HFF-Myc (cell line): ENCODE results near the gene FGD4.

ENCODE experiments used
- DNase-seq: peaks from one replicate; pipeline ENCODE4 v3.0.0-alpha.2; 2011; ENCODE audit warnings: low read depth; ENCODE audit errors: extremely low read depth
- H3K4me3 ChIP-seq: replicated peaks from 2 replicates; pipeline ENCODE4 v1.5.1; 2011; ENCODE audit warnings: low read depth, mild to moderate bottlenecking, control low read depth, low read length
- TF ChIP-seq, protein P1 (sequence below): IDR thresholded peaks from 2 replicates; pipeline ENCODE4 v1.5.1; 2012; ENCODE audit warnings: mild to moderate bottlenecking, low read depth, low read length, control low read depth; ENCODE audit errors: missing control alignments

Gene FGD4

DNA sequence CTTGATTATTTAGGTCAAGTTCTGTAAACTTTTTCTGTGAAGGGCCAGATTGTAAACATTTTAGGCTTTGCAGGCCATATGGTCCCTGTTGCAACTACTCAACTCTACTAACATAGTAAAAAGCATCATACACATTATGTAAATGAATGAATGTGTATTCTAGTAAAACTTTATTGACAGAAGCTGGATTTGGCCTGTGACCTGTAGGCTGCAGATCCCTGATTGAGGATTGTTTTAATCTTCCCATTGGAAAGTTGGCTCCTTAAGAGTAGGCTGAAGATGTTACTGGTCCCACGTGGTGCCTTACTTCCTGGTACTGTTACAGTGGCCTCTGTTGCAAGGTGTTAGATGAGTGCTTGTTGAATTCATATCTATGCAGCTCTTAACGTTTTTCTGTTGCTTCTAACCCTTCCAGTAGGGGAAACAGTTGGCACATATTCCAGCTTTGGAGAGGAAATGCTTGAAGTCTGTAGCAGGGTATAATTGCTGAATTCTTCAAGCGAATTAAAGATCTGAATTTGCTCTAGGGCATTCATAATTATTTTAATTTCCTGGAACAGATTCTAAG lies 146.1 kb downstream of the FGD4 start:
- TF ChIP-seq, protein P1, sequence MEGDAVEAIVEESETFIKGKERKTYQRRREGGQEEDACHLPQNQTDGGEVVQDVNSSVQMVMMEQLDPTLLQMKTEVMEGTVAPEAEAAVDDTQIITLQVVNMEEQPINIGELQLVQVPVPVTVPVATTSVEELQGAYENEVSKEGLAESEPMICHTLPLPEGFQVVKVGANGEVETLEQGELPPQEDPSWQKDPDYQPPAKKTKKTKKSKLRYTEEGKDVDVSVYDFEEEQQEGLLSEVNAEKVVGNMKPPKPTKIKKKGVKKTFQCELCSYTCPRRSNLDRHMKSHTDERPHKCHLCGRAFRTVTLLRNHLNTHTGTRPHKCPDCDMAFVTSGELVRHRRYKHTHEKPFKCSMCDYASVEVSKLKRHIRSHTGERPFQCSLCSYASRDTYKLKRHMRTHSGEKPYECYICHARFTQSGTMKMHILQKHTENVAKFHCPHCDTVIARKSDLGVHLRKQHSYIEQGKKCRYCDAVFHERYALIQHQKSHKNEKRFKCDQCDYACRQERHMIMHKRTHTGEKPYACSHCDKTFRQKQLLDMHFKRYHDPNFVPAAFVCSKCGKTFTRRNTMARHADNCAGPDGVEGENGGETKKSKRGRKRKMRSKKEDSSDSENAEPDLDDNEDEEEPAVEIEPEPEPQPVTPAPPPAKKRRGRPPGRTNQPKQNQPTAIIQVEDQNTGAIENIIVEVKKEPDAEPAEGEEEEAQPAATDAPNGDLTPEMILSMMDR: no peak
- no peak overlapping the region for H3K4me3 ChIP-seq
- no peak for DNase-seq

DNA sequence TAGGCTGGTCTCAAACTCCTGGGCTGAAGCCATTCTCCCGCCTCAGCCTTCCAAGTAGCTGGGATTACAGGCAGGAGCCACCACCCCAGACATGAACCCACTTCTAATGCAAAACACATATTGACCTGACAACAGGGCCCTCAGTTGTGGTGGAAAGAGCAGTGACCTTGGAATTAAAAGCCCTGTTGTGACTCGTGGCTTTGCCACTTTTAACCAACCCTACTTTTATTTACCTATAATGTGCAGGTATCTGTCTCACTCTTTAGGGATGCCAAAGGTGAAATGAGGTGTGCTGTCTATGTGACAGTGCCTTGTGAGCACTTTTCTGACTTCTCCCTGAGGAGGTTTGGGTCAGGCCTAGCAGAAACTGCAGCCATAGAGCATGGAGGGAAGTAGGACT lies 146.9 kb downstream of the FGD4 start:
- H3K4me3 ChIP-seq: no peak overlapping the region
- TF ChIP-seq, protein P1: no peak
- DNase-seq: no peak

DNA sequence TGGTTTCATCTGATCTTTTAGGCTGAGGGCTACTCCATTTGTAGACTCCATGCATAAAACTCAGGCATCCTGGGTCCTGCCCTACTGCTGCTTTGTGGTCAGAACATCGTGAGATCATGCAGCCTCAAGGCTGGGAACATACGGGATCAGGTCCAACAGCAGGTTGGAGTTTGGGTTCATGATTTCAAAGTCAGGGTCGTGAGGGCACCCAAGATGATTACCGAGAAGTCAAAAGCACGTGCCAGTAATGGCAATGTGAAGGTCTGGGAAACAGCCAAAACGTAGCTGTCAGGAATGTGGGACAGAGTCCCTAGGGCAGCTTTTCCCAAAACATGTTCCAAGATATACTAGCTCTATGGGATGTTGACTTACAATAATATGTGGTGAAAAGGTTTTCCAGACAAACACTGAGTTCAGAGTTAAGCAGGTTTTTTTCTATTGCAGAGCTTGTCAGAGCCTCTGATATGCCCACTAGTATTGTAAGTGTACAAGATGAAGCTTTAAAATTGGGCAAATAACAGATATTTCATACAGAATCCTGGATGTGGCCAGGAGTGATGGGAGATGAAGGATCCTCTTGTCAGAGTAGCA lies 149.4 kb downstream of the FGD4 start:
- peak; percentile 85 for DNase-seq
- TF ChIP-seq, protein P1: no peak
- no peak overlapping the region for H3K4me3 ChIP-seq

DNA sequence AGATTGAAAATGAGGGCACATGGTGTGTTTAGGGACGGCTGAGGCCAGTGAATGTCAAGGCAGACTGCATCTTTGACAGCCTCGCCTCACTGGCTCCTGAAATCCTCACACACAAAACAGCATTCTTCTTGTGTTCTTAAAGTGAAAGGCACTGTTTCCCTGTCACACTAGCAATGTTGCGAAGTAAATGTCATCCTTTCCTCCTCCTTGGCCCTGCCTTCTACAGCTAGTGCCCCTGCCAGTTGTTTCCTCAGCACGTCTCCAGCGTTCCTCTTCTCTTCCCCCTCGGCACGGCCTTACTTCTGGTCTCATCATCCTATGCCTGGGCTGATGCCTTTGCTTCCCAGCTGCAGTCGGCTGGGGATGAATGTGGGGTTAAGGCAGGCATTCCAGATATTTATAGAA lies 150.3 kb downstream of the FGD4 start:
- DNase-seq: no peak
- TF ChIP-seq, protein P1: no peak
- H3K4me3 ChIP-seq: no peak overlapping the region

DNA sequence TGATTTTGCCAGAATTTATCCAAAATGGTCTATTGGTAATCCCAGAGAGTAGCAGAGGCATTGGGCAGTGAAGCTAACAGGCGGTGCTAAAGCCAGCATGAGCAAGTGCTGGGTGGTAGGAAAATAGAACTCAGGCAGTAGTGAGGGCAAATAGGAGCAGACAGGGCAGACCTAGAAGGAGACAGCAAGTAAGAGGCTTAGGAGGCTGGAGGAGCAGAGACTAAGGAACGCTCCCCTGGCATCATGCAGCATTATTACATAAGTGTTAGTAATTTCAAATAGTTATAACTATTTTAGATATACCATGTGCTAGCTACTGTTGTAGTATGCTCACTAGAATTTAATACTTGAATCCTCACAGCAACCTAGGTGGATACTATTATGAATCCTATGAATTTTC lies 151.7 kb downstream of the FGD4 start:
- DNase-seq: no peak
- TF ChIP-seq, protein P1: no peak
- H3K4me3 ChIP-seq: no peak overlapping the region

DNA sequence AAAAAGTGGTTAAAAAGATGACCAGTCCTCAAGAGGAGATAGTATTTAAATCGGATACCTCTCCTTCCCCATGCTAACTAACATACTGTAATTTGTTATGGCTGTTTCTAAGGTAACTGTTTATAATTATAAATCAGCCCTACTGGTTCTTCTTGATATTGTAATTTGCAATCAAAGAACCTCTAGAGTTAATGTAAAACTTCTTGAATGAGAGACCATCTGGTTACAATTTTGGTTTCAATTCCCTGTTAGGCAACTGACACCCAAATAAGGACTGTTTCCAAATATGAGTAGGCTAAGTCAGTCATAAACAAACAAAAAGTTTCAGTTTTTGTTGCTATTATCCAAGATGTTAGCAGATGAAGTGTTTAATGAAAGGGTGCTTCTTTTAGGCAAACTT lies 159.5 kb downstream of the FGD4 start:
- DNase-seq: peak; percentile 59
- no peak overlapping the region for H3K4me3 ChIP-seq
- TF ChIP-seq, protein P1: no peak

DNA sequence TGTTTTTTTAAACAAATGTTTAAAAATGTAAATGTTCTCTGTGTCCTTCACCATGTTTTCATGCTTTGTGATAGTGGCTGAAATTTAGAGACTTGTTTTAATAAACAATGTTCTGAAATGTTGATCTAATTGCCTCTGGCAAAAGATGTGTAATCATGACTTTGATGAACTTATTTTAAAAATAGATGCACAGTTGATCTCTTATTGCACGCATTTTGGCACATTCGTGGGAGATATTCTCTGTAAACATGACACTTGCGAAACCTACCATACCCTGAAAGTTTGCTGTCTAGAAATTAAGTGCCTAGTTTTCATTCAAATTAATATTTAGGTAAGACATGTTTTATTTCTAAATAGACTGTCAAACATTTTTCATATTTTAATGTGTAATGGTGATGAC lies 160.1 kb downstream of the FGD4 start:
- no peak overlapping the region for H3K4me3 ChIP-seq
- TF ChIP-seq, protein P1: no peak
- no peak for DNase-seq
